HepG2 (cell line): ENCODE results near the gene SLC25A25. TPM values are rescaled to one million over a fixed set of nuclear protein-coding genes. Genes with fewer than 3 reads are reported as not detected.
"Not testable (repeated sequence)": the region's sequence is repeated elsewhere in the genome, so short reads cannot be mapped to it uniquely, and the experiment has no call there.

ENCODE experiments used
- ATAC-seq: fragments of 200-7000 bp; cut with Tn5 transposase; 3 replicates; pipeline ENCODE4 v1.9.1; 2020; ENCODE audit warnings: mild to moderate bottlenecking, moderate library complexity
- BruUV-seq: library from RNA; stranded (reverse); fragments of 400-500 nt; replicated peaks from 2 replicates; lab custom pipeline; 2021; lab: Mats Ljungman, UMichigan
- CTCF ChIA-PET: fragments of 300-600 bp; formaldehyde crosslinking; extraction: SDS; loops from one replicate; lab custom pipeline; 2021; ENCODE audit warnings: low total read pairs, inconsistent platforms, low intra/inter-chr PET ratio; lab: Yijun Ruan, JAX
- POLR2A ChIA-PET: fragments of 350-600 bp; sonication (Branson Sonifier 250); formaldehyde crosslinking; loops from one replicate; lab custom pipeline; 2020; ENCODE audit warnings: antibody characterized with exemption, inconsistent platforms; lab: Yijun Ruan, JAX
- DNase-seq: peaks from one replicate; pipeline ENCODE4 v3.0.0-alpha.2; 2015; ENCODE audit warnings: low spot score
- FAIRE-seq: peaks from 3 replicates; lab custom pipeline; 2011; peaks lifted over from hg19 to GRCh38; lab: Jason Lieb, UNC
- H2AFZ ChIP-seq: one replicate; pipeline ENCODE4 v1.6.1; 2011; ENCODE audit warnings: low read length, inconsistent platforms
- H3K27ac ChIP-seq: fragments of 300-600 bp; 3 replicates; pipeline ENCODE4 v1.8.0; 2011; ENCODE audit warnings: mixed run types, mild to moderate bottlenecking, mixed read lengths, low read length, inconsistent platforms; ENCODE audit not compliant: insufficient read depth; ENCODE audit errors: extremely low read length
- H3K27me3 ChIP-seq, 2 experiments: fragments of 200-600 bp in 1 of 2; 2 replicates in 1 of 2; 3 replicates in 1 of 2; pipeline versions ENCODE4 v1.6.0 to v1.8.0; 2011; ENCODE audit warnings: low read length in 2 of 2, mild to moderate bottlenecking in 2 of 2, moderate library complexity in 2 of 2, inconsistent platforms in 1 of 2; ENCODE audit not compliant: insufficient read depth in 2 of 2, control insufficient read depth in 1 of 2
- H3K36me3 ChIP-seq, 2 experiments: fragments of 200-600 bp in 1 of 2; replicated peaks in 1 of 2; 2 replicates in 1 of 2; 3 replicates in 1 of 2; pipeline versions ENCODE4 v1.5.1 to v1.8.0; 2011; ENCODE audit warnings: low read length in 2 of 2, inconsistent platforms in 1 of 2; ENCODE audit not compliant: insufficient read depth in 2 of 2, control insufficient read depth in 1 of 2
- H3K4me1 ChIP-seq: 2 replicates; pipeline ENCODE4 v1.5.1; 2012; ENCODE audit warnings: low read length, inconsistent platforms; ENCODE audit not compliant: insufficient read depth
- H3K4me2 ChIP-seq: 2 replicates; pipeline ENCODE4 v1.6.0; 2011; ENCODE audit warnings: low read depth, low read length, inconsistent platforms
- H3K4me3 ChIP-seq, 3 experiments: fragments of 200-600 bp in 1 of 3; sonication (generic), shearing (Covaris generic) in 1 of 3; replicated peaks in 1 of 3; 2 replicates each; pipeline ENCODE4 v1.5.1; 2011 to 2016; ENCODE audit warnings: low read length in 3 of 3, inconsistent platforms in 2 of 3, low read depth in 2 of 3, mild to moderate bottlenecking in 2 of 3, control low read depth in 1 of 3, mixed read lengths in 1 of 3; ENCODE audit not compliant: insufficient read depth in 1 of 3
- H3K79me2 ChIP-seq: one replicate; pipeline ENCODE4 v1.6.1; 2011; ENCODE audit warnings: low read length, inconsistent platforms; ENCODE audit not compliant: insufficient read depth
- H3K9ac ChIP-seq: 2 replicates; pipeline ENCODE4 v1.6.0; 2011; ENCODE audit warnings: mild to moderate bottlenecking, low read depth, low read length, inconsistent platforms; ENCODE audit not compliant: insufficient read depth
- H3K9me3 ChIP-seq: 2 replicates; pipeline ENCODE4 v1.5.1; 2012; ENCODE audit warnings: mild to moderate bottlenecking, low read length
- H4K20me1 ChIP-seq: 2 replicates; pipeline ENCODE4 v1.6.0; 2011; ENCODE audit warnings: inconsistent platforms, mild to moderate bottlenecking, low read length, moderate library complexity; ENCODE audit not compliant: insufficient read depth
- RBAK ChIP-seq: sonication (generic); formaldehyde crosslinking; IDR thresholded peaks from 2 replicates; pipeline ENCODE4 v1.5.1; 2020; ENCODE audit warnings: mild to moderate bottlenecking, missing genetic modification reagents
- WGBS: methylation state at CpG from one replicate; pipeline ENCODE4 v1.1.6; 2017; ENCODE audit warnings: low lambda C conversion rate; 5-methylcytosine and 5-hydroxymethylcytosine counted together
- in situ Hi-C: cut with HindIII; loops from 2 replicates; pipeline ENCODE4 v1.10.0; 2017; ENCODE audit warnings: low pct_unique_long_range_greater_than_20kb; ENCODE audit not compliant: extremely low pct_ligation_motif_present
- intact Hi-C: fragments of 100-400 bp; cut with micrococcal nuclease; formaldehyde crosslinking; loops from one replicate; pipeline ENCODE4 v1.10.0; 2022; ENCODE audit not compliant: unreplicated experiment
- polyA plus RNA-seq, 8 experiments: library from polyadenylated mRNA; depleted of rRNA in 3 of 8; stranded (reverse) in 7 of 8; unstranded in 1 of 8; fragments of >200 nt; fragmentation: Illumina TruSeq in 4 of 8; extraction: Trizol in 4 of 8; gene quantifications; 2 replicates each; pipeline versions ENCODE4 v1.2.1 to v1.2.3, GENCODE V29; 2011 to 2016; ENCODE audit warnings: low read depth in 4 of 8, missing spikeins in 1 of 8, mixed read lengths in 1 of 8; ENCODE audit not compliant: insufficient read depth in 1 of 8
- total RNA-seq, 5 experiments: library from RNA; depleted of rRNA; stranded (reverse); fragments of >200 nt; fragmentation: Illumina TruSeq; extraction: Trizol; gene quantifications; 2 replicates each; pipeline ENCODE4 v1.2.3, GENCODE V29; 2016; ENCODE audit warnings: low read depth in 1 of 5
- TF ChIP-seq, protein P1 (sequence below), 2 experiments: fragments of 450-650 bp in 1 of 2; sonication (generic) in 1 of 2; formaldehyde crosslinking in 1 of 2; IDR thresholded peaks; 2 replicates each; pipeline versions ENCODE4 v1.6.1 to v1.8.0; 2016 to 2022; ENCODE audit warnings: antibody characterized with exemption in 1 of 2, mild to moderate bottlenecking in 1 of 2, missing genetic modification reagents in 1 of 2

Gene SLC25A25
- total and polyA plus RNA-seq, 2 of the 13 experiments (the other 11 are each of a cell fraction or from before 2014, with no cell fraction given) = 10.5 to 24.8 TPM

DNA sequence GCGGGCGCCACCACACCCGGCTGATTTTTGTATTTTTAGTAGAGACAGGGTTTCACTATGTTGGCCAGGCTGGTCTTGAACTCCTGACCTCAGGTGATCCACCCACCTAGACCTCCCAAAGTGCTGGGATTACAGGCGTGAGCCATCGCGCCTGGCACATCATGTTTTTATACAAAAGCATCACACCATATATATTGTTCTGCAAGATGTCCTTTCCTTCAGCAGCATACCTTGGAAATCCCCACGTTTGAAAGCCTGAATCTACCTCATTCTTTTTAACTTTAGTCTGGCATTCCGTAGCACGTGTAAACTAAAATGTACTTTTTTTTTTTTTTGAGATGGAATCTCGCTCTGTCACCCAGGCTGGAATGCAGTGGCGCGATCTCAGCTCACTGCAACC lies 44.4 kb upstream of the SLC25A25 start:
- FAIRE-seq, H3K9ac ChIP-seq, H3K9me3 ChIP-seq, H3K4me3 ChIP-seq, H2AFZ ChIP-seq, POLR2A ChIA-PET, H3K79me2 ChIP-seq, in situ Hi-C loops, H4K20me1 ChIP-seq, H3K4me2 ChIP-seq, H3K27me3 ChIP-seq, H3K27ac ChIP-seq, H3K36me3 ChIP-seq, BruUV-seq, ATAC-seq, DNase-seq, CTCF ChIA-PET: not testable (repeated sequence)
- 30% methylated on average over 12 of the region's 12 CpGs for WGBS
- intact Hi-C loops = loop anchor here (5.0 kb wide), 1 partner anchor 46 kb away; no protein-coding TSS in a partner anchor
- H3K4me1 ChIP-seq = peaks cover 52% of the 10 kb centered on the region

DNA sequence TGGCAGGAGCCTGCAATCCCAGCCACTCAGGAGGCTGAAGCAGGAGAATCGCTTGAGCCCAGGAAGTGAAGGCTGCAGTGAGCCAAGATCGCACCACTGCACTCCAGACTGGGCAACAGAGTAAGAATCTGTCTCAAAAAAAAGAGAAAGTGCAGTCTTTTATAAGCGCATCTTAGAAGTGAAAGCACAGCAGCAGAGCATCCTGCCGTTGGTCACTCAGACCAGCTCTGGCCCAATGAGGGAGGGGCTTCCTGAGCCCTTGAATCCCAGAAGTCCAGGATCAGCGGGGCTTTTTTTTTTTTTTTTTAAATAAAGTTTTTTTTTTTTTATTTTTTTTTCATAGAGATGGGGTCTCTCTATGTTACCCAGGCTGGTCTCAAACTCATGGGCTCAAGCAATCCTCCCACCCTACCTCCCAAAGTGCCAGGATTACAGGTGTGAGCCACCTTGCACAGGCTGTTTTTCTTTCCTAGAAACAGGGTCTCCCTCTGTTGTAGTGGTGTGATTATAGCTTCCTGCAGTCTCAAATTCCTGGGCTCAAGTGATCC lies 43.2 kb upstream of the SLC25A25 start:
- Histone ChIP-seq H3K79me2 (no peaks in the 10 kb centered on the region), H4K20me1 (no peaks in the 10 kb centered on the region), H3K4me3 (no peak overlapping the region), H3K27me3 (peaks cover 2 to 7% of the 10 kb centered on the region in 2 experiments; a peak in 3 of 5 replicates), H3K9me3 (no peaks in the 10 kb centered on the region), H3K4me2 (no peak overlapping the region), H3K27ac (no peak overlapping the region), H2AFZ (no peak overlapping the region), H3K9ac (no peak overlapping the region), H3K36me3 (no peaks in the 10 kb centered on the region), H3K4me1 (peaks cover 52% of the 10 kb centered on the region)
- FAIRE-seq = no peak
- POLR2A ChIA-PET = no interaction called here
- 60% methylated on average over 5 of the region's 5 CpGs for WGBS
- no peak for TF ChIP-seq RBAK (CRISPR knock-in tag)
- TF ChIP-seq, protein P1, sequence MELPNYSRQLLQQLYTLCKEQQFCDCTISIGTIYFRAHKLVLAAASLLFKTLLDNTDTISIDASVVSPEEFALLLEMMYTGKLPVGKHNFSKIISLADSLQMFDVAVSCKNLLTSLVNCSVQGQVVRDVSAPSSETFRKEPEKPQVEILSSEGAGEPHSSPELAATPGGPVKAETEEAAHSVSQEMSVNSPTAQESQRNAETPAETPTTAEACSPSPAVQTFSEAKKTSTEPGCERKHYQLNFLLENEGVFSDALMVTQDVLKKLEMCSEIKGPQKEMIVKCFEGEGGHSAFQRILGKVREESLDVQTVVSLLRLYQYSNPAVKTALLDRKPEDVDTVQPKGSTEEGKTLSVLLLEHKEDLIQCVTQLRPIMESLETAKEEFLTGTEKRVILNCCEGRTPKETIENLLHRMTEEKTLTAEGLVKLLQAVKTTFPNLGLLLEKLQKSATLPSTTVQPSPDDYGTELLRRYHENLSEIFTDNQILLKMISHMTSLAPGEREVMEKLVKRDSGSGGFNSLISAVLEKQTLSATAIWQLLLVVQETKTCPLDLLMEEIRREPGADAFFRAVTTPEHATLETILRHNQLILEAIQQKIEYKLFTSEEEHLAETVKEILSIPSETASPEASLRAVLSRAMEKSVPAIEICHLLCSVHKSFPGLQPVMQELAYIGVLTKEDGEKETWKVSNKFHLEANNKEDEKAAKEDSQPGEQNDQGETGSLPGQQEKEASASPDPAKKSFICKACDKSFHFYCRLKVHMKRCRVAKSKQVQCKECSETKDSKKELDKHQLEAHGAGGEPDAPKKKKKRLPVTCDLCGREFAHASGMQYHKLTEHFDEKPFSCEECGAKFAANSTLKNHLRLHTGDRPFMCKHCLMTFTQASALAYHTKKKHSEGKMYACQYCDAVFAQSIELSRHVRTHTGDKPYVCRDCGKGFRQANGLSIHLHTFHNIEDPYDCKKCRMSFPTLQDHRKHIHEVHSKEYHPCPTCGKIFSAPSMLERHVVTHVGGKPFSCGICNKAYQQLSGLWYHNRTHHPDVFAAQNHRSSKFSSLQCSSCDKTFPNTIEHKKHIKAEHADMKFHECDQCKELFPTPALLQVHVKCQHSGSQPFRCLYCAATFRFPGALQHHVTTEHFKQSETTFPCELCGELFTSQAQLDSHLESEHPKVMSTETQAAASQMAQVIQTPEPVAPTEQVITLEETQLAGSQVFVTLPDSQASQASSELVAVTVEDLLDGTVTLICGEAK (IDR thresholded peaks at IDR 0.05) = peak; percentile 75
- TF ChIP-seq, protein P1 (CRISPR knock-in tag; IDR thresholded peaks at IDR 0.05) = no peak
- in situ Hi-C loops (no loop called here), intact Hi-C loops (loop anchor here (5.0 kb wide), 1 partner anchor 48 kb away; no protein-coding TSS in a partner anchor)
- DNase-seq = no peak
- CTCF ChIA-PET = no interaction called here
- no peak for ATAC-seq
- BruUV-seq = no TSS peak
